ENCODE measurements around the gene ELP4.

The ELP4 gene

GRCh38 chr11:31809857-31810778 lies 300.6 kb downstream of the ELP4 start:
- DNase-seq (ENCODE audit: low read depth) = no peak

GRCh38 chr11:31810779-31811647 lies 301.4 kb downstream of the ELP4 start, which contains the start of gene PAX6:
PAX6 (minus strand) TSS chr11:31811322; CDS start chr11:31806411, 4,911 bp downstream.
- DNase-seq (ENCODE audit: low read depth) = no peak

DNA sequence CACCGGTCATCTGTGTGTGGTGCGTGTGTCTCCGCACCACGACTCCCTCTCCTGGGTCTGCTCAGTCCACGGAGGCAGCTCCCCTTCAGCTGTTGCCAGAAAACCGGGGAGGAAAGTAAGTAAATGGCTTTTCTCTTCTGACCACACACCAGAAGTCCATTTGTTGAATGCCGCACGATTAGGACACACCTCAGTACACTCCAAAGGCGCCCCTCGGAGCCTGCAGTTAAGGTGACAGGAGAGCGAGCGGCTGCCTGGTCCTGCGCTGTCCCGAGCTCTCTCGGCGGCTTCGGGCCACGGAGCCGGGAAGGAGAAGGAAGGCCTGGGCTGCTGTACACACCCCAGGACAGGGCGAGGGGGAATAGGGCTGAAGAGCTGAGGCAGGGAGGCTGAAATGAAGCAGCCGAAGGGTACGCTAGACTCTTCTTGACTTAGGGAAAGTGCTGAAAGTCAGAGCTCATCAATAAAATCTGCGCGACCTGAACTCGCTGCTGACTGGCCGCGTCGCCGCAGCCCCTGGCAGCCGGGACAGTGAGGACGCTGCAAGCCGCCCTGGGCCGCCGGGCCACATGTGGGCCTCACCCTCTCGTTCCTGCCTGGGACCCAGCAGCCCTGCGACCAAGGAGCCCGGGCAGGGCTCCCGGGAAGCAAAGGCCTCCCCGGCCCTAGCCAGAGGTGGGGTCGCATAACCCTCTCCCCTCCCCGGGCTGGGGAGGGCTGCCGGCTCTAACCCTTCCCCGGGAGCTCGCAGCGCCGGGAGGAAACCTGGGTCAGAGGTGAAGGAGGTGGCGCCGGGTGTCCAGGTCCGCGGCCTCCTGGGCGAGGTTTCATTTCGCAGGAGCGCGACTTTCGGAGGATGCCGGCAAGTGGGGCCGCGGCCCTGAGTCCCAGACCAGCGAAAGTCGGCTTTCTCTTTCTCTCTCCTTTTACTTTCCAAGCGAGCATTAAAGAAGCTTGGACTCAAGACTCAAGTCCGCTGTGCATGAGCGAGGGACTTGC lies 303.1 kb downstream of the ELP4 start:
- DNase-seq (ENCODE audit: low read depth) = no peak

GRCh38 chr11:31813391-31814175 lies 304.0 kb downstream of the ELP4 start:
- DNase-seq (ENCODE audit: low read depth) = no peak

DNA sequence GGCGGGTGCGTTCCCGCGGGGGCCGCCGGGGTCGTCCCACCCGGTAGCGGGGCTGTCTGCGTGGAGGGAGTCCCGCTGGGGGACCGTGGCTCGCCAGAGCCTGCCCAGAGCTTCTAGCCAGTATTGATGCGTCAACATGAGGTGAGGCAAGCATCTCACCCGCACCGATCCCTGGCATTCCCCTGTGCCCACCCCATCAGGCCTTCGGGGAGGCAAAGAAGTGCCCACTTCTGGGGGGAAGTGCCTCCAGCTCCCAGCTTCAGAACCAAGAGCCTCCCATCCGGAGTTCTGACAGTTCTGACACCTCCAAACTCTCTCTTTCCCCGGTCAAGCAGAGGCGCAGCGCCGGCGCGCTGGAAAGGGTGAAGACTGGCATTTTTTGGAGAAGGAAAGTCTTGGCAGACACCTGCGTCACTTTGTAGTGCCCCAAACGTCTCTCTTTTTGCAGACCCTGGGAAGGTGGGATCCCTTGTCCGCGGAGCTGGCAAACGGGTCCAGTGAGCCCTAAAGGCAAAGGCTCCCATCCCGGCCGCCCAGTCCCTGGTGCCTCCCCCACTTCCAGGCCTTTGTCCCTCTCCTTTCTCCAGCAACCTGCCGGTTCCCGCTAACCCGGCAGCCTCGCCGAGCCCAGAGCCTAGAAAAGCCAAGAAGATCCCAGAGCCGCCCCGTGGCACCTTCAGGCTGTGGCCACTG lies 304.8 kb downstream of the ELP4 start:
- no peak for DNase-seq (ENCODE audit: low read depth)

- no peak for DNase-seq (ENCODE audit: low read depth)
Measured at GRCh38 chr11:31815711-31816467, 306.3 kb downstream of the ELP4 start.

DNA sequence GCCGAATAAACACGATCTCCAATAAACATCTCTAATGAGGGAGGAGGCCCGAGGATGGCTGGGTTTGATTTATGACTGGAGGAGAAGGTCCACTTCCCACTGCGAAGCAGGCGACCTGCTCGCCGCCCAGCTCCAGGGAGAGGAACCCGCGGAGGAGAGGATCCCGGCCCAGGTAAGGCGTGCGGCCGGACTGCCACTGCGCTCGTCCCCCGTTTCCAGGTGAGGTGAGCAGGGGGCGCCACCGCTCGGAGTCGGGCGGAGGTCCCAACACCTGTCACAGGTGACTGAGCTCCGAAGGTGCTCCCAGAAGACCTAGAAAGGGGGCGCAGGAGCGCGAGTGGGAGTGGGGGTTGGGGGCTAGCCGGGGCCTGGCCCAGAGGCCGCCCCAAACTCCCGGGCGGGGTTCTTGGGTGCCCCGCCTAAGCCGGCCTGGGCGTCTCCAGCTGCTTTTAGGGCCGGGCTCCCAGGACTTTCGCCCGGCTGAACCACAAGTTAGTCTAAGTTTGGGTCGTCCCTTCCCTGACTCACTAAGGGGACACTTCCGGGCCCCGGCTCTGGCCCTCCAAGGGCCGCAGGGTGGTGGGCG lies 307.0 kb downstream of the ELP4 start:
- no peak for DNase-seq (ENCODE audit: low read depth)

- DNase-seq (ENCODE audit: low read depth) = no peak
Measured at GRCh38 chr11:31817054-31817620, 307.6 kb downstream of the ELP4 start.

- no peak for DNase-seq (ENCODE audit: low read depth)
Measured at GRCh38 chr11:31817621-31818424, 308.3 kb downstream of the ELP4 start.

DNA sequence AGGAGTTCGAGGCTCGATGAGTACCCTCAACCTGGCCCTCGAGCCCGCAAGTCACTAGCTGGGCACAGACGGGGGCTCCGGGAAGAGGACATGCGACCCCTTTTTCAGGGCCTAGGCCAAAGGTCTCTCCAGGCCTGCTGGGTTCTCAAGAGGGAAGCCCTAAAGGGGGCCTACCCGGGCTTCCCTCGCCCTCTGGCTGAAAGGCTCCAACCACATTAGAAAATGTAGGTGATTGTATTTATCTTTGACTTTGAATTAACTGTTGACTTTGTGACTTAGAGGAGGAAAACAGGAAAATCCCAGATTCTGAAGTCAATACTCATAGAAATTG lies 308.8 kb downstream of the ELP4 start:
- no peak for DNase-seq (ENCODE audit: low read depth)

- no peak for DNase-seq (ENCODE audit: low read depth)
Measured at GRCh38 chr11:31818874-31819331, 309.3 kb downstream of the ELP4 start.

DNA sequence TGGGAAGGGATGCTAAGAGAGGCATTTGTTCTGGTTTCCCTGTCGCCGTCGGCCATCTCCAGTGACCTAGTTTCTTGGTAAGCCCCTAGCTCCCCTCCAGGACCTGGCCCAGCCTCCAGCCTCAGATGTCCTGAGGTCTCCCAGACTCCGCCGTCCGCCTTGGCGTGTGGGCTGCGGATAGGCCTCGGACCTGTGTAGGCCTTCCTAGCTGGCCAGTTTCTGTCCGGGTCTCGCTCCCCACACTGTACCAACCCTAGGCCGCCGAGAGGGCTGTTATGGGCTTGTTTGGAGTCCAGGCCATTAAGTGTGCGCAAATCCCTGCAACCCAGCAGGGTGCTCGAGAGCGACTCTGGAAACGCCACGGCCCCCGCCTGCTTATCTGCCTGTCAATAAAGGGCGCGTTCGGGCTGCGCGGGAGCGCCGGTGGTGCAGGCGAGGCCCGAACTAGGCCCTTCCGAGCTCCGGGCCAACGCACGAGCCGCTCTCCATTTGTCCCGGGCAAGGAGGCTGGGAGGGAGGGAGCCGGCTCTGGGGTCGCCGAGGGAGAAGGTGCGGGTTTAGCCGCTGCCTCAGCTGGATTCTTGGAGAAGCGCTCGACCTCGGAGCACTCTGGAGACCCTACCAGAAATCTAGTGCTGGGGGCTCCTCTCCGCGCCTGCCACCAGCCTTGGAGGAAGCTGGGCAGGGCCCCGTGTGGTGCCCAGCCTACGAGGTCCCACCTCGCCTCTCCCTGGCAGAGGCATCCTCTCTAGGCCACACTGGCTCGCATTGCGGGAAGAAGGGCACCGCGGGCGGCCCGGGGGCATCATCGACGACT lies 310.3 kb downstream of the ELP4 start:
- DNase-seq (ENCODE audit: low read depth) = no peak

DNA sequence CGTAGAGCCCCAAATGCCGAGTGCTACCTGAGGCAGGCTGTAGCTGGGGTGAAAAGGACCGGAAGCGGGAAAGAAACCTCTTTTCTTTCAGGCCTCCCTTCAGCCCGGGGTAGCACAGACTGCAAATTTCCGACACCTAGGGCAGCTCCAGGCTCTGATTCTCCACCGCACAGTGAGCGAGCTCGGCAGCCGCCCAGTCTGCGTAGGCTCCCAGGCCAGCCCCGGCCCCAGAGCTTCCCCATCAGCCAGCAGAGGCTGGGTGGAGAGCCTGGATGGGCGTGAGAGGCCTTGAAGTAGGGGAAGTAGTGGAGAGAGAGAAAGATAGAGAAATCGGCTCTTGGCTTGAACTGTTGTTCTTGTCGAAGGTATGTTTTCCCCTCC lies 310.9 kb downstream of the ELP4 start:
- DNase-seq (ENCODE audit: low read depth) = no peak

DNA sequence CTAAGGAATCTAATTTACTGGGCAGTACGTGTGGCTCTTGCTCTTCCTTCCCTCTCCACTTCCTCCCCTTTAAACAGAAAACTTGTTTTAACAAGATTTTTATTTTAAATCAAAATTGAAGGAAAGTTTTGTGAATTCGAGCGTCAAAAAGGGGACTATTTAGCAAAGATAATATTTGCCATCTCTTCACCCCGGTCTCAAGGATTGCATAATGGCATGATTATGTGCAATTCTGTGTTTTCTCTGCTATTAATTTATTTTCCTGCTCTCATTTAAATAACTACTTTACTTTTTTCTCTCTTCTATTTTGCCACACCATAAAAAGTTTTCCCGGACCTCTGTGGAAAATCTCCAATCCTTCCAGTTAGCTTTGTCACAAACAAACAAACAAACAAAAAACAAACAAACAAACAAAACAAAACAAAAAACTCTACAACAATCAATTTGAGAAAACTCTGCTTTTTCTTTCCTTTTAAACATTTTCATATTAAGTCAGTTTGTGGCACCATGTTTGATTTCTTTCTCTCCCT lies 311.7 kb downstream of the ELP4 start:
- DNase-seq (ENCODE audit: low read depth) = no peak

- no peak for DNase-seq (ENCODE audit: low read depth)
Measured at GRCh38 chr11:31821766-31822165, 312.2 kb downstream of the ELP4 start.

GRCh38 chr11:31822175-31822926 lies 312.8 kb downstream of the ELP4 start:
- DNase-seq (ENCODE audit: low read depth) = no peak
